ENCODE measurements around the gene TUBG1. TPM values are rescaled to one million over a fixed set of nuclear protein-coding genes. Genes with fewer than 3 reads are reported as not detected.

Gene TUBG1
- total RNA-seq, 1 experiment from 2014 or later = 148 TPM

Other genes starting within 250 kb of the TUBG1 start
- 40.6 and 44.6 TPM in 2 replicates for gene STAT3, start 221.2 kb upstream of the TUBG1 start, total RNA-seq (2014; rRNA removed; shearing (Covaris generic))
- gene CAVIN1, start 186.4 kb upstream of the TUBG1 start, total RNA-seq (2014; rRNA removed; shearing (Covaris generic)) = 135 and 217 TPM in 2 replicates
- gene ATP6V0A1, start 150.8 kb upstream of the TUBG1 start, total RNA-seq (2014; rRNA removed; shearing (Covaris generic)) = 10.4 and 13.9 TPM in 2 replicates
- gene NAGLU, start 73.4 kb upstream of the TUBG1 start, total RNA-seq (2014; rRNA removed; shearing (Covaris generic)) = 12.7 and 15.5 TPM in 2 replicates
- 0.68 and 1.4 TPM in 2 replicates for gene HSD17B1, start 56.8 kb upstream of the TUBG1 start, total RNA-seq (2014; rRNA removed; shearing (Covaris generic))
- 13.8 and 17.8 TPM in 2 replicates for gene COASY, start 47.5 kb upstream of the TUBG1 start, total RNA-seq (2014; rRNA removed; shearing (Covaris generic))
- gene MLX, start 42.6 kb upstream of the TUBG1 start, total RNA-seq (2014; rRNA removed; shearing (Covaris generic)) = 28.1 and 29.7 TPM in 2 replicates
- 18.7 and 25.0 TPM in 2 replicates for gene PSMC3IP, start 32.0 kb upstream of the TUBG1 start, total RNA-seq (2014; rRNA removed; shearing (Covaris generic))
- 25.4 and 28.7 TPM in 2 replicates for gene RETREG3, start 309 bp upstream of the TUBG1 start, total RNA-seq (2014; rRNA removed; shearing (Covaris generic))
- gene TUBG2, start 49.6 kb downstream of the TUBG1 start, total RNA-seq (2014; rRNA removed; shearing (Covaris generic)) = 19.9 and 21.6 TPM in 2 replicates
- gene PLEKHH3, start 67.3 kb downstream of the TUBG1 start, total RNA-seq (2014; rRNA removed; shearing (Covaris generic)) = 9.9 and 12.5 TPM in 2 replicates
- gene CCR10, start 72.2 kb downstream of the TUBG1 start, total RNA-seq (2014; rRNA removed; shearing (Covaris generic)) = 1.4 and 2.0 TPM in 2 replicates
- gene CNTNAP1, start 72.8 kb downstream of the TUBG1 start, total RNA-seq (2014; rRNA removed; shearing (Covaris generic)) = 9.6 and 10.2 TPM in 2 replicates
- gene EZH1, start 135.4 kb downstream of the TUBG1 start, total RNA-seq (2014; rRNA removed; shearing (Covaris generic)) = 8.5 and 9.7 TPM in 2 replicates
- gene RAMP2, start 151.5 kb downstream of the TUBG1 start, total RNA-seq (2014; rRNA removed; shearing (Covaris generic)) = 1.4 and 2.4 TPM in 2 replicates
- gene VPS25, start 163.8 kb downstream of the TUBG1 start, total RNA-seq (2014; rRNA removed; shearing (Covaris generic)) = 106 and 117 TPM in 2 replicates
- gene WNK4, start 170.9 kb downstream of the TUBG1 start, total RNA-seq (2014; rRNA removed; shearing (Covaris generic)) = 0.20 and 0.24 TPM in 2 replicates
- gene COA3, start 189.0 kb downstream of the TUBG1 start, total RNA-seq (2014; rRNA removed; shearing (Covaris generic)) = 102 and 119 TPM in 2 replicates
- 0.98 and 1.1 TPM in 2 replicates for gene CNTD1, start 189.2 kb downstream of the TUBG1 start, total RNA-seq (2014; rRNA removed; shearing (Covaris generic))
- 65.8 and 75.1 TPM in 2 replicates for gene BECN1, start 214.6 kb downstream of the TUBG1 start, total RNA-seq (2014; rRNA removed; shearing (Covaris generic))
- gene PSME3, start 223.7 kb downstream of the TUBG1 start, total RNA-seq (2014; rRNA removed; shearing (Covaris generic)) = 74.4 and 96.1 TPM in 2 replicates
- gene AOC2, start 234.9 kb downstream of the TUBG1 start, total RNA-seq (2014; rRNA removed; shearing (Covaris generic)) = 0.10 and 0.36 TPM in 2 replicates
- 0.10 TPM in 1 of 2 replicates, not detected in the other for gene AOC3, start 241.5 kb downstream of the TUBG1 start, total RNA-seq (2014; rRNA removed; shearing (Covaris generic))